ENCODE data around the gene AKR1C1.
"Not testable (repeated sequence)": the region's sequence is repeated elsewhere in the genome, so short reads cannot be mapped to it uniquely, and the experiment has no call there.

Gene AKR1C1

GRCh38 chr10:5030989-5031388 lies 67.8 kb downstream of the AKR1C1 start:
- Histone ChIP-seq H3K9ac (no peak overlapping the region), H4K20me1 (no peaks in the 10 kb centered on the region), H3K9me3 (peaks cover 57% of the 10 kb centered on the region), H3K4me3 (no peak overlapping the region), H3K4me1 (no peaks in the 10 kb centered on the region), H3K4me2 (no peak overlapping the region), H3K27me3 (no peaks in the 10 kb centered on the region), H3K36me3 (no peaks in the 10 kb centered on the region), H3K27ac (no peak overlapping the region)
- no peak for TF ChIP-seq Cebpa-rat (IDR thresholded peaks at IDR 0.05)

DNA sequence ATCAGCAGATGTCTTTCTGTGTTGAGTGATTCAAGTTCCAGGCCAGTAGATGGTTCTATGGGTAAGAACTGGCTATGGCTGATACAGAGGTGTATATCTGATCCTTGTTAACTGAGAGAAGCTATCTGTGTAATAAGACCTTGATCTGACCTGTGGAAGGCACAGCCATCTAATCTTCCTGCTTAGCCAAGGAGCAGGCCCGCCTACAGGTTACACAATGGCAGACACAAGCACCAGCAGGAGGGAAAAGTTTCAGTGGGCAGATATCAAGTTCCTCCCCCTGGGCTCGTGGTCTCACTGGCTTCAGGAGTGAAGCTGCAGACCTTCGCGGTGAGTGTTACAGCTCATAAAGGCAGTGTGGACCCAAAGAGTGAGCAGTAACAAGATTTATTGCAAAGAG lies 68.4 kb downstream of the AKR1C1 start:
- H4K20me1 ChIP-seq, H3K4me1 ChIP-seq, H3K27ac ChIP-seq, H3K36me3 ChIP-seq, H3K27me3 ChIP-seq, H3K4me3 ChIP-seq, H3K4me2 ChIP-seq, H3K9ac ChIP-seq: not testable (repeated sequence)
- peaks cover 57% of the 10 kb centered on the region for H3K9me3 ChIP-seq

DNA sequence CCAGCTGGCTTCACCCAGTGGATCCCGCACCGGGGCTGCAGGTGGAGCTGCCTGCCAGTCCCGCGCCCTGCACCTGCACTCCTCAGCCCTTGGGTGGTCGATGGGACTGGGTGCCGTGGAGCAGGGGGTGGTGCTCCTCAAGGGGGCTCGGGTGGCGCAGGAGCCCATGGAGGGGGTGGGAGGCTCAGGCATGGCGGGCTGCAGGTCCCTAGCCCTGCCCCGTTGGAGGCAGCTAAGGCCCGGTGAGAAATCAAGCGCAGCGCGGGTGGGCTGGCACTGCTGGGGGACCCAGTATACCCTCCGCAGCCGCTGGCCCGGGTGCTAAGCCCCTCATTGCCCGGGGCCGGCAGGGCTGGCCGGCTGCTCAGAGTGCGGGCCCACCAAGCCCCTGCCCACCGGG lies 69.2 kb downstream of the AKR1C1 start:
- H3K36me3 ChIP-seq, H3K27ac ChIP-seq, H4K20me1 ChIP-seq, H3K27me3 ChIP-seq, H3K4me1 ChIP-seq, H3K4me3 ChIP-seq, H3K9ac ChIP-seq, H3K4me2 ChIP-seq: not testable (repeated sequence)
- H3K9me3 ChIP-seq: peaks cover 57% of the 10 kb centered on the region

All from BLaER1 (cell line).